ENCODE data around the gene TUBGCP2. TPM values are rescaled to one million over a fixed set of nuclear protein-coding genes. Genes with fewer than 3 reads are reported as not detected.

The TUBGCP2 gene
- total RNA-seq, 1 experiment from 2014 or later, result 35.4 TPM

GRCh38 chr10:133298466-133298865, 10.2 kb downstream of the TUBGCP2 start:
- H3K4me3 ChIP-seq (replicated peaks in 1 of 2; ENCODE audit: low read depth in 1 of 2, low read length in 2 of 2), result no peak overlapping the region
- no peaks in the 10 kb centered on the region for H3K9me3 ChIP-seq (ENCODE audit: control insufficient read depth in 1 of 2, insufficient read depth in 1 of 2, low read depth in 1 of 2, low read length in 2 of 2)
- H3K4me1 ChIP-seq (ENCODE audit: control insufficient read depth in 1 of 2, insufficient read depth in 2 of 2, low read length in 2 of 2), result peaks cover 0 to 1% of the 10 kb centered on the region in 2 experiments; a peak in 1 of 4 replicates
- ATAC-seq, result no peak
- no peak for DNase-seq (ENCODE audit: low read depth, low spot score)
- ChIA-PET RAD21 (ENCODE audit: low non-redundant PET in 1 of 2, low total read pairs in 2 of 2, uncharacterized antibody in 2 of 2, unreplicated experiment in 2 of 2) (interaction anchor here in 1 of 2 experiments (0.6 kb wide), 1 partner anchor 51 kb away, joined by 3 read pairs; no protein-coding TSS in a partner anchor), POLR2A (no interaction called here), CTCF (no interaction called here)
- H3K9ac ChIP-seq (ENCODE audit: low read length), result no peak overlapping the region
- H3K9me2 ChIP-seq (ENCODE audit: insufficient read depth), result no peaks in the 10 kb centered on the region
- intact Hi-C loops (cut with micrococcal nuclease), result no loop called here
- H3K27me3 ChIP-seq (ENCODE audit: insufficient read depth, low read length), result no peaks in the 10 kb centered on the region
- TF ChIP-seq REST (IDR thresholded peaks at IDR 0.05; ENCODE audit: low read depth), result no peak
- no peak for TF ChIP-seq POLR2A (IDR thresholded peaks at IDR 0.05; ENCODE audit: borderline replicate concordance, extremely low read depth, insufficient read depth, insufficient read length)
- TF ChIP-seq ZNF274 (IDR thresholded peaks at IDR 0.05; ENCODE audit: low read depth, low read length), result no peak
- no peak for TF ChIP-seq RAD21 (IDR thresholded peaks at IDR 0.05; ENCODE audit: low read depth)
- peaks cover 10% of the 10 kb centered on the region; the same call in 1 of the 2 replicates for H3K79me2 ChIP-seq (ENCODE audit: insufficient read depth, low read length)
- peaks cover 0 to 4% of the 10 kb centered on the region in 2 experiments; a peak in 3 of 4 replicates for H3K36me3 ChIP-seq (ENCODE audit: control insufficient read depth in 1 of 2, insufficient read depth in 2 of 2, low read length in 2 of 2)
- BruUV-seq (replicated peaks), result no TSS peak
- H3K4me2 ChIP-seq (ENCODE audit: low read length), result no peak overlapping the region
- no peak overlapping the region for H3K27ac ChIP-seq (ENCODE audit: low read depth, low read length)
- no peak overlapping the region for H2AFZ ChIP-seq (ENCODE audit: low read depth, low read length, poor library complexity, severe bottlenecking)
- no peaks in the 10 kb centered on the region for H4K20me1 ChIP-seq (ENCODE audit: insufficient read depth)

- CTCF ChIA-PET, result no interaction called here
- intact Hi-C loops (cut with micrococcal nuclease), result no loop called here
- H4K20me1 ChIP-seq (ENCODE audit: insufficient read depth), result no peaks in the 10 kb centered on the region
These were observed 11.2 kb downstream of the TUBGCP2 start for GRCh38 chr10:133297504-133297903.

More at GRCh38 chr10:133297504-133297903, 11.2 kb downstream of the TUBGCP2 start:
- Histone ChIP-seq H3K27ac (ENCODE audit: low read depth, low read length) (no peak overlapping the region), H3K36me3 (ENCODE audit: control insufficient read depth in 1 of 2, insufficient read depth in 2 of 2, low read length in 2 of 2) (peaks cover 0 to 4% of the 10 kb centered on the region in 2 experiments; a peak in 3 of 4 replicates), H3K4me2 (ENCODE audit: low read length) (no peak overlapping the region), H3K4me1 (ENCODE audit: control insufficient read depth in 1 of 2, insufficient read depth in 2 of 2, low read length in 2 of 2) (peaks cover 0 to 6% of the 10 kb centered on the region in 2 experiments; a peak in 1 of 4 replicates), H3K4me3 (replicated peaks in 1 of 2; ENCODE audit: low read depth in 1 of 2, low read length in 2 of 2) (no peak overlapping the region), H3K9me3 (ENCODE audit: control insufficient read depth in 1 of 2, insufficient read depth in 1 of 2, low read depth in 1 of 2, low read length in 2 of 2) (no peaks in the 10 kb centered on the region), H2AFZ (ENCODE audit: low read depth, low read length, poor library complexity, severe bottlenecking) (no peak overlapping the region), H3K9me2 (ENCODE audit: insufficient read depth) (no peaks in the 10 kb centered on the region), H3K27me3 (ENCODE audit: insufficient read depth, low read length) (no peaks in the 10 kb centered on the region), H3K79me2 (ENCODE audit: insufficient read depth, low read length) (peaks cover under 1% of the 10 kb centered on the region; the same call in 1 of the 2 replicates), H3K9ac (ENCODE audit: low read length) (no peak overlapping the region)
- ChIA-PET POLR2A (no interaction called here), RAD21 (ENCODE audit: low non-redundant PET in 1 of 2, low total read pairs in 2 of 2, uncharacterized antibody in 2 of 2, unreplicated experiment in 2 of 2) (no interaction called here)
- DNase-seq (ENCODE audit: low read depth, low spot score) (no peak), ATAC-seq (no peak)
- no TSS peak for BruUV-seq (replicated peaks)
- TF ChIP-seq SRF (IDR thresholded peaks at IDR 0.05; ENCODE audit: low read depth), result no peak
- TF ChIP-seq EZH2 (IDR thresholded peaks at IDR 0.05), result no peak
- no peak for TF ChIP-seq EZH2phosphoT487 (IDR thresholded peaks at IDR 0.05; ENCODE audit: borderline replicate concordance)
